GM12891 (cell line): ENCODE measurements around the gene WNT7B.

Experiments used
- POLR2A ChIP-seq: IDR thresholded peaks from 2 replicates; pipeline ENCODE4 v1.6.1; 2011; ENCODE audit warnings: low read depth, low read length, control low read depth
- POLR2AphosphoS5 ChIP-seq: IDR thresholded peaks from 2 replicates; pipeline ENCODE4 v1.6.1; 2011; ENCODE audit warnings: low read depth, low read length, control low read depth
- TAF1 ChIP-seq: IDR thresholded peaks from 2 replicates; pipeline ENCODE4 v1.6.1; 2011; ENCODE audit warnings: low read depth, low read length, control low read depth

DNA sequence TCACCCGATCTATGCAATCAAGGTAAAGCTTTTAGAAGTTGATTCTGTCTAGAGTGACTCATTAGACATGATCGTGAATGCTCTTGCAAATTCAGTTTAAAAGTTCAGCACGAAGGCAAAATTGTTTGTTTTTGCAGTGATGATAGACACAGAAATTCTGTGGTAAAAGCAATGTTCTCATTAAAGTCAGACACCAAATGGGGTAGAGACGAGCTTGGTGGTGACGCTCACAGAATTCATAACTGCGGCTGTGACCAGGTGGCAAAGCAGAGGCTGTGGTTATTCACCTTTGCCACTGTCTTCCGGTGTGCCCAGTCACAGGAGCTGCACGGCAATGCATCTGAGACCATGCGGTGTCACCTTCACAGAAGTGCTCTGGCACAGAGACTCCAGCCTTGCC is 83.4 kb downstream of the WNT7B start:
- TF ChIP-seq POLR2A (no peak), TAF1 (no peak), POLR2AphosphoS5 (no peak)
